Thyroid gland (tissue), 4 donors: ENCODE results near the gene IFNL2.

Experiments used
- CTCF ChIP-seq, 6 experiments: fragments of 200-600 bp in 3 of 6; fragments of 450-650 bp in 3 of 6; sonication (generic) in 3 of 6; IDR thresholded peaks; one replicate each; pipeline ENCODE4 v1.5.1; 2016 to 2019; ENCODE audit warnings: antibody characterized with exemption in 6 of 6, mild to moderate bottlenecking in 2 of 6, inconsistent platforms in 1 of 6, moderate library complexity in 1 of 6
- POLR2A ChIP-seq, 2 donors: fragments of 450-650 bp; IDR thresholded peaks; one replicate each; pipeline ENCODE4 v1.6.1; 2017; ENCODE audit warnings: antibody characterized with exemption in 2 of 2, mild to moderate bottlenecking in 2 of 2, moderate library complexity in 1 of 2

- no peak for TF ChIP-seq CTCF (IDR thresholded peaks at IDR 0.05)
- TF ChIP-seq POLR2A (IDR thresholded peaks at IDR 0.05): no peak
These were observed 8.5 kb downstream of the IFNL2 start for GRCh38 chr19:39276740-39277139.
